ENCODE measurements around the gene HOXC10. TPM values are rescaled to one million over a fixed set of nuclear protein-coding genes. Genes with fewer than 3 reads are reported as not detected.
A peak's percentile ranks its signal among the peaks of the same experiment; 100 is the strongest.

Gene HOXC10
- total RNA-seq, result 0.28 and 0.85 TPM in 2 replicates

GRCh38 chr12:53984901-53985691, at the start of gene HOXC10:
Gene HOXC10, plus strand, starts transcription at chr12:53985146. Its CDS starts 114 bp downstream, at chr12:53985260.
- DNase-seq, result peak; percentile 82

- DNase-seq, result no peak
These were observed 49.3 kb upstream of the HOXC10 start for GRCh38 chr12:53935383-53936341.

- DNase-seq, result no peak
These were observed 47.8 kb upstream of the HOXC10 start for GRCh38 chr12:53937099-53937498.

GRCh38 chr12:53937596-53938325, 47.2 kb upstream of the HOXC10 start:
- DNase-seq, result no peak

- no peak for DNase-seq
These were observed 46.4 kb upstream of the HOXC10 start, which contains the start of gene HOXC13 for GRCh38 chr12:53938326-53939140. Gene HOXC13, plus strand, starts transcription at chr12:53938831. Its CDS starts 76 bp downstream, at chr12:53938907.

- no peak for DNase-seq
These were observed 45.5 kb upstream of the HOXC10 start for GRCh38 chr12:53939141-53940108.

GRCh38 chr12:53940443-53941014, 44.4 kb upstream of the HOXC10 start:
- DNase-seq, result no peak

- DNase-seq, result no peak
These were observed 43.8 kb upstream of the HOXC10 start for GRCh38 chr12:53941187-53941586.

GRCh38 chr12:53941750-53942149, 43.2 kb upstream of the HOXC10 start:
- DNase-seq, result no peak

GRCh38 chr12:53942467-53942997, 42.4 kb upstream of the HOXC10 start:
- no peak for DNase-seq

GRCh38 chr12:53944209-53944608, 40.7 kb upstream of the HOXC10 start:
- no peak for DNase-seq

- no peak for DNase-seq
These were observed 39.8 kb upstream of the HOXC10 start for GRCh38 chr12:53944907-53945847.

- no peak for DNase-seq
These were observed 37.2 kb upstream of the HOXC10 start for GRCh38 chr12:53947743-53948142.

GRCh38 chr12:53948650-53949593, 36.0 kb upstream of the HOXC10 start:
- DNase-seq, result no peak

GRCh38 chr12:53949631-53950436, 35.1 kb upstream of the HOXC10 start:
- DNase-seq, result no peak

- DNase-seq, result no peak
These were observed 34.5 kb upstream of the HOXC10 start for GRCh38 chr12:53950437-53950773.

All from dermis blood vessel endothelial cell (primary cell).